Heart right ventricle (tissue), 16 donors: Measurements from ENCODE around the gene MIGA2. TPM values are rescaled to one million over a fixed set of nuclear protein-coding genes. Genes with fewer than 3 reads are reported as not detected.

Experiments
- ATAC-seq, 8 donors: fragments of 200-7000 bp; cut with Tn5 transposase; one replicate each; pipeline ENCODE4 v1.9.1; 2020; ENCODE audit warnings: mild to moderate bottlenecking in 8 of 8, moderate library complexity in 8 of 8, moderate number of reproducible peaks in 1 of 8
- DNase-seq, 2 donors: peaks; one replicate each; pipeline ENCODE4 v3.0.0-alpha.2; 2020
- H3K27ac ChIP-seq, 10 donors: fragments of 200-600 bp; sonication (generic) in 2 of 10; one replicate each; pipeline versions ENCODE4 v1.5.0 to v1.8.0; 2020 to 2022; ENCODE audit warnings: mild to moderate bottlenecking in 3 of 10
- H3K27me3 ChIP-seq, 7 donors: fragments of 200-600 bp; one replicate each; pipeline ENCODE4 v1.8.0; 2021 to 2022; ENCODE audit warnings: mild to moderate bottlenecking in 2 of 7
- H3K36me3 ChIP-seq, 9 donors: fragments of 200-600 bp; sonication (generic) in 1 of 9; one replicate each; pipeline versions ENCODE4 v1.5.0 to v1.8.0; 2020 to 2022; ENCODE audit warnings: mild to moderate bottlenecking in 2 of 9
- H3K4me1 ChIP-seq, 9 donors: fragments of 200-600 bp; sonication (generic) in 1 of 9; one replicate each; pipeline versions ENCODE4 v1.5.0 to v1.8.0; 2020 to 2022; ENCODE audit warnings: mild to moderate bottlenecking in 4 of 9
- H3K4me3 ChIP-seq, 10 donors: fragments of 200-600 bp; sonication (generic) in 2 of 10; one replicate each; pipeline versions ENCODE4 v1.5.0 to v1.8.0; 2020 to 2022; ENCODE audit warnings: mild to moderate bottlenecking in 7 of 10, moderate library complexity in 2 of 10
- H3K9me3 ChIP-seq, 11 donors: fragments of 200-600 bp in 10 of 11; sonication (generic) in 2 of 11; one replicate each; pipeline versions ENCODE4 v1.5.0 to v1.8.0; 2013 to 2022; ENCODE audit warnings: mild to moderate bottlenecking in 2 of 11, control low read depth in 1 of 11, moderate library complexity in 1 of 11
- WGBS, 2 donors: extraction: QIAGEN DNeasy Blood & Tissue Kit; methylation state at CpG; one replicate each; pipeline ENCODE4 v1.1.7; 2013; ENCODE audit warnings: inconsistent platforms in 1 of 2; 5-methylcytosine and 5-hydroxymethylcytosine counted together
- intact Hi-C, 10 donors: fragments of 100-400 bp; cut with DNase I; formaldehyde crosslinking; loops; one replicate each; pipeline versions ENCODE4 v1.11.1 to v1.14.2; 2022
- long read RNA-seq, 3 donors: library from polyadenylated mRNA; unstranded; transcript quantifications; one replicate each; pipeline ENCODE4 v2.0.0, GENCODE V29; 2020 to 2021
- polyA plus RNA-seq, 2 donors: library from polyadenylated mRNA; stranded (reverse); fragments of 200-250 nt; gene quantifications; one replicate each; pipeline ENCODE4 v1.2.3, GENCODE V29; 2013
- total RNA-seq, 10 donors: library from RNA; stranded (reverse); fragmentation: NEBNext Ultra II Directional in 3 of 10; extraction: Animal tissue kit (Norgen Biotek cat#: 25700) in 3 of 10; gene quantifications; one replicate each; pipeline versions ENCODE4 v1.2.1 to v1.2.4, GENCODE V29; 2021 to 2023
- TF ChIP-seq, protein P1 (sequence below), 9 donors: fragments of 200-600 bp; sonication (generic) in 2 of 9; IDR thresholded peaks; one replicate each; pipeline versions ENCODE4 v1.5.0 to v1.8.0; 2021 to 2022; ENCODE audit warnings: antibody characterized with exemption in 9 of 9, mild to moderate bottlenecking in 5 of 9, moderate library complexity in 1 of 9
- donor health status: Arrhythmogenic right ventricular cardiomyopathy.
- donor health status: ischemic (EF 13 %, LVEDD 7.1; RV severe dilation, severe dysfunction).
- donor health status: healthy with polysubstance abuse.
- donor health status: DM: no; HTN: yes; CAD: no.
- donor health status: DM: no; HTN: no; CAD: no.
- donor health status: ischemic (EF 25% LVEDD 6.9; RV normal size, moderate dysfunction).
- donor health status: ischemic (EF 25% LVEDD 5.7; RV mildly dilated, moderate dysfunction).
- donor health status: healthy.
- donor health status: DM: yes; HTN: yes; CAD: no.
- donor health status: Ischemic cardiomyopathy.
- donor health status: ischemic (EF 35%, LVEDD 5.7; RV mildly dilated, moderate dysfunction).
- donor health status: nonischemic (EF 11% LVEDD 7.7; RV severe dilation, severe dysfunction).
- donor health status: DM: yes; HTN: yes; CAD: no.
- donor health status: PGD.
- donor health status: ischemic (EF 29% LVEDD 5.4; RV normal size, mild dysfunction).
- donor health status: nonischemic (EF 23%, LVEDD 6.1; RV moderate dilation, normal function).

Gene MIGA2, protein sequence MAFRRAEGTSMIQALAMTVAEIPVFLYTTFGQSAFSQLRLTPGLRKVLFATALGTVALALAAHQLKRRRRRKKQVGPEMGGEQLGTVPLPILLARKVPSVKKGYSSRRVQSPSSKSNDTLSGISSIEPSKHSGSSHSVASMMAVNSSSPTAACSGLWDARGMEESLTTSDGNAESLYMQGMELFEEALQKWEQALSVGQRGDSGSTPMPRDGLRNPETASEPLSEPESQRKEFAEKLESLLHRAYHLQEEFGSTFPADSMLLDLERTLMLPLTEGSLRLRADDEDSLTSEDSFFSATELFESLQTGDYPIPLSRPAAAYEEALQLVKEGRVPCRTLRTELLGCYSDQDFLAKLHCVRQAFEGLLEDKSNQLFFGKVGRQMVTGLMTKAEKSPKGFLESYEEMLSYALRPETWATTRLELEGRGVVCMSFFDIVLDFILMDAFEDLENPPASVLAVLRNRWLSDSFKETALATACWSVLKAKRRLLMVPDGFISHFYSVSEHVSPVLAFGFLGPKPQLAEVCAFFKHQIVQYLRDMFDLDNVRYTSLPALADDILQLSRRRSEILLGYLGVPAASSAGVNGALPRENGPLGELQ
- total RNA-seq (10 to 100 TPM; 30.4 to 46.0 (median 34.5) TPM), polyA plus RNA-seq (10 to 100 TPM; 39.6 to 44.4 TPM)
- long read RNA-seq, donor 1, partial matches to known transcripts, result 46 of 135 reads
- long read RNA-seq, donor 1, other reads (novel, unspliced or antisense), result 87 of 135 reads
- long read RNA-seq, donor 2, partial matches to known transcripts, result 35 of 115 reads
- long read RNA-seq, donor 2, other reads (novel, unspliced or antisense), result 78 of 115 reads
- long read RNA-seq, donor 3, transcript MIGA2-210 (2 exons, 2,532 nt), result major isoform, 5 of 98 reads
- long read RNA-seq, donor 3, partial matches to known transcripts, result 32 of 98 reads
- long read RNA-seq, donor 3, other reads (novel, unspliced or antisense), result 59 of 98 reads

DNA sequence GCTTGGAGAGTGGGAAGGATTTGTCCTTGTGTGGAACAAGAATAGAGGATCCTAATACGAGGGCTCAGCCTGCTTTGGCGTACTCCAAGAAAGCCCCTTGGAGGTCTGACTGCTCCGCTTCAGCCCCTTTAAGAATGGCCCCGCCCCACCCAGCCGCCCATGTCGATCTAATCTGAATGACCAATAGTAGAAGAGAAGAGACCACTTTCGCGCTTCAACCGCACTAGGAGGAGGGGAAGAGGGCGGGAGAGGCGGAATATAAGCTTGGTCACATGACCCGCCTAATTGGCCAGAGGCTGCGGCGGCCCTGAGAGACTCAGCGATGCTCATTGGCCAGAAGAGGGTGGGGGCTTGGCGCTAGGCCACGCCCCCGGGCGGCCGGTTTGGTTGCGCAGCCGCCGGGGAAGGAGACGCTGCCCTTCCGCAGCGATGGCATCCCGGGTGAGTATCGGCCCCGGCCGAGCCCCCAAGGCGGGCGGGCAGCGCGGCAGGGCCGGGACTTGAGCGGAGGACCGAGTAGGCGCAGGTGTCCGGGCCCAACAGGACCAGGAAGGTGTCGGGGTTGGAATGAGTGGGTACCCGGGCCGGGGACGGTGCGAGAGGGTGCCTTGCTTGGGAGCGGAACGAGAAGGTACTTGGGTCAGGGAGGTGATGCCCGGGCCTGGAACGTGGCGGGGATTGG lies at the start of gene MIGA2:
MIGA2 (plus strand) TSS at position 386 of the 682 bp plus-strand sequence. CDS start 3,969 bp downstream, outside the sequence.
- H3K27me3 ChIP-seq, result no peaks in the 10 kb centered on the region
- peak; percentile 96 to 99 (median 98) for ATAC-seq
- H3K27ac ChIP-seq, result peak within 1 kb of the TSS; percentile 57 to 91 (median 86)
- H3K4me1 ChIP-seq, result peaks cover 8 to 34% (median 23%) of the 10 kb centered on the region in 9 donors
- TF ChIP-seq, protein P1, sequence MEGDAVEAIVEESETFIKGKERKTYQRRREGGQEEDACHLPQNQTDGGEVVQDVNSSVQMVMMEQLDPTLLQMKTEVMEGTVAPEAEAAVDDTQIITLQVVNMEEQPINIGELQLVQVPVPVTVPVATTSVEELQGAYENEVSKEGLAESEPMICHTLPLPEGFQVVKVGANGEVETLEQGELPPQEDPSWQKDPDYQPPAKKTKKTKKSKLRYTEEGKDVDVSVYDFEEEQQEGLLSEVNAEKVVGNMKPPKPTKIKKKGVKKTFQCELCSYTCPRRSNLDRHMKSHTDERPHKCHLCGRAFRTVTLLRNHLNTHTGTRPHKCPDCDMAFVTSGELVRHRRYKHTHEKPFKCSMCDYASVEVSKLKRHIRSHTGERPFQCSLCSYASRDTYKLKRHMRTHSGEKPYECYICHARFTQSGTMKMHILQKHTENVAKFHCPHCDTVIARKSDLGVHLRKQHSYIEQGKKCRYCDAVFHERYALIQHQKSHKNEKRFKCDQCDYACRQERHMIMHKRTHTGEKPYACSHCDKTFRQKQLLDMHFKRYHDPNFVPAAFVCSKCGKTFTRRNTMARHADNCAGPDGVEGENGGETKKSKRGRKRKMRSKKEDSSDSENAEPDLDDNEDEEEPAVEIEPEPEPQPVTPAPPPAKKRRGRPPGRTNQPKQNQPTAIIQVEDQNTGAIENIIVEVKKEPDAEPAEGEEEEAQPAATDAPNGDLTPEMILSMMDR (IDR thresholded peaks at IDR 0.05), result no peak
- peak within 1 kb of the TSS; percentile 71 to 99 (median 94) for H3K4me3 ChIP-seq
- 0% methylated on average over 46 to 49 of the region's 49 CpGs for WGBS, 2 donors
- peak; percentile 95 to 99 for DNase-seq
- peaks cover 0 to 15% (median 5%) of the 10 kb centered on the region in 9 donors for H3K36me3 ChIP-seq
- intact Hi-C loops, result loop anchor here in 2 of 10 donors (1.0 to 2.0 kb wide), 2 partner anchors 8 to 44 kb away; partner anchors contain the start of genes DOLPP1 (in 1 of the 2) and SH3GLB2 (in 1 of the 2)
- H3K9me3 ChIP-seq, result no peaks in the 10 kb centered on the region

DNA sequence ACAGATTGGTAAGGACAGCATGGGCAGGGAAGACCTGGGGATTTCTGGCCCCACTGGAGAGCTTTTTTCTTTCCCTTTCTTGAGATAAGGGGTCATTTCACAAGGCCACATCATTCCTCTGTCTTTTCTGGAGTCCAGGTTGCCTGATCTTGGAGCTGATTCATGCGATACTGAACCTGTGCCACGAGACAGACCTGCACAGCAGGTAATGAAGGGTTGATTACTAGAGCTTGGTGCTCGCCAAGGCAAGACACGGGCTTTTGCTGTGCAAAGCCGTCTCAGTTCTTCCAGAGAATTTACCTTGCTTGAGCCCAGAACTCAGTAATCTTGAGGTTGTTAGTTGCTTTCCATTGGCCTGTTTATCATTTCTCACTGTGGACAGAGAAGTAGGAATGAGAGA lies 49.8 kb upstream of the MIGA2 start:
- WGBS, 2 donors, result 94 to 97% methylated on average over 5 of the region's 5 CpGs
- Histone ChIP-seq H3K27ac (no peak overlapping the region), H3K27me3 (no peaks in the 10 kb centered on the region), H3K4me1 (peaks cover 0 to 7% (median 0%) of the 10 kb centered on the region in 9 donors), H3K36me3 (peaks cover 0 to 100% (median 50%) of the 10 kb centered on the region in 9 donors), H3K9me3 (no peaks in the 10 kb centered on the region), H3K4me3 (no peak overlapping the region)
- intact Hi-C loops, result loop anchor here in 1 of 10 donors (10.0 kb wide), 1 partner anchor 392 kb away; no protein-coding TSS in a partner anchor
- no peak for DNase-seq
- no peak for ATAC-seq
- TF ChIP-seq, protein P1 (IDR thresholded peaks at IDR 0.05), result no peak

DNA sequence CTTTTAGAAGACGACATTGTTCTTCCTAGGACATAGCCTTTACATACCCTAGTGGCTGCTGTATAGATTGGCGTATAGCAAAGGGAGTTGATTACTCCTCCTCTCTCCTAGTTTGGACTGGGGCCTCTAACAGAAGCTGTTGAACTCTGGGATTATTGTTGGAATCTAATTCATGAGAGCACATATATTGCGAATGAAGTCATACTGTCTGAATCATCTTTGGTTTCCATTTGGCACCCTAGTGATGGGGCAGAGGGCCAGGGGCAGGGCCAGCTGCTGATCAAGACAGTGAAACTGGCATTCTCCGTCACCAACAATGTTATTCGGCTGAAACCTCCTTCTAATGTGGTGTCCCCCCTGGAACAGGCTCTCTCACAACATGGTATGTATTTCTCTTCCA lies 48.6 kb upstream of the MIGA2 start:
- intact Hi-C loops, result loop anchor here in 1 of 10 donors (10.0 kb wide), 1 partner anchor 393 kb away; no protein-coding TSS in a partner anchor
- Histone ChIP-seq H3K36me3 (peaks cover 0 to 100% (median 44%) of the 10 kb centered on the region in 9 donors), H3K4me1 (peaks cover 0 to 7% (median 0%) of the 10 kb centered on the region in 9 donors), H3K9me3 (no peaks in the 10 kb centered on the region), H3K27ac (peak overlapping the region in 5 of 10 donors; percentile 33 to 74 (median 54)), H3K4me3 (no peak overlapping the region), H3K27me3 (no peaks in the 10 kb centered on the region)
- DNase-seq (peak in 1 of 2 donors; percentile 38), ATAC-seq (peak; percentile 25 to 89 (median 68))
- WGBS, 2 donors, result 86 to 88% methylated on average over 5 of the region's 5 CpGs
- TF ChIP-seq, protein P1 (IDR thresholded peaks at IDR 0.05), result no peak
